ENCODE data around the gene LTBP1. TPM values are rescaled to one million over a fixed set of nuclear protein-coding genes. Genes with fewer than 3 reads are reported as not detected.

LTBP1 gene
- total RNA-seq, 2 donors from 2014 or later: 19.4 to 23.1 TPM

DNA sequence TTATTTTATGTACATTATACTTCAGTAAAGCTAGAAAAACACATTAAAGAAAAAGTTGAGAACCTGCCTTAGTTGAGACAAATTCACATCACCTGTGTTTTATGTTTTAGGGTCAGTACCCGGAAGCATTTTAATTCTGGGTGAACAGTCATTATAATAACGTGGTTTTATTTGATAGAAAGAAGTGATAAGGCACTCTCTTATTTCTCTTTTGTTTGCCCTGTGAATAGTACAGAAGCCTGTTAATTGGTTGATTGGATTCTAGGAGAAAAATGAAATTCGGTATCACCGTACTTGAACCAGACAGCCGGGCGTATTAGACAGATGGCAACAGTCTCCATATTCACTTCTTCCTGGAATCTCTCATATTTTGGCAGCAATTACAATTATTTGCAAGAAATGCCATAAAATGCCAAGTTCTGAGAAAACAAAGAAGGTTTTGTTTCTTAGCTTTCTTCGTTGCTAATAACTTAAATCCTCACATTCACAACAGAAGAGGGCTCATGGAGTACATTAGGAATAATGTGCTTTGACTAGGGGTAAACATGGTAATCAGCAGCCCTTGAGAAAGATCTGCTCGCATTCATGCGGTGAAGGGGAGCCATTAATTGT, 361.0 kb downstream of the LTBP1 start:
- intact Hi-C loops (cut with DNase I): no loop called here
- Histone ChIP-seq H3K27me3 (no peaks in the 10 kb centered on the region), H3K9me3 (no peaks in the 10 kb centered on the region), H3K36me3 (no peaks in the 10 kb centered on the region), H3K27ac (no peak overlapping the region), H3K4me1 (peaks cover 7% of the 10 kb centered on the region), H3K4me3 (no peak overlapping the region), H3K9ac (ENCODE audit: low read depth in 2 of 2, low read length in 2 of 2) (no peak overlapping the region)
- no peak for DNase-seq
- TF ChIP-seq, protein P1, sequence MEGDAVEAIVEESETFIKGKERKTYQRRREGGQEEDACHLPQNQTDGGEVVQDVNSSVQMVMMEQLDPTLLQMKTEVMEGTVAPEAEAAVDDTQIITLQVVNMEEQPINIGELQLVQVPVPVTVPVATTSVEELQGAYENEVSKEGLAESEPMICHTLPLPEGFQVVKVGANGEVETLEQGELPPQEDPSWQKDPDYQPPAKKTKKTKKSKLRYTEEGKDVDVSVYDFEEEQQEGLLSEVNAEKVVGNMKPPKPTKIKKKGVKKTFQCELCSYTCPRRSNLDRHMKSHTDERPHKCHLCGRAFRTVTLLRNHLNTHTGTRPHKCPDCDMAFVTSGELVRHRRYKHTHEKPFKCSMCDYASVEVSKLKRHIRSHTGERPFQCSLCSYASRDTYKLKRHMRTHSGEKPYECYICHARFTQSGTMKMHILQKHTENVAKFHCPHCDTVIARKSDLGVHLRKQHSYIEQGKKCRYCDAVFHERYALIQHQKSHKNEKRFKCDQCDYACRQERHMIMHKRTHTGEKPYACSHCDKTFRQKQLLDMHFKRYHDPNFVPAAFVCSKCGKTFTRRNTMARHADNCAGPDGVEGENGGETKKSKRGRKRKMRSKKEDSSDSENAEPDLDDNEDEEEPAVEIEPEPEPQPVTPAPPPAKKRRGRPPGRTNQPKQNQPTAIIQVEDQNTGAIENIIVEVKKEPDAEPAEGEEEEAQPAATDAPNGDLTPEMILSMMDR (IDR thresholded peaks at IDR 0.05): no peak

DNA sequence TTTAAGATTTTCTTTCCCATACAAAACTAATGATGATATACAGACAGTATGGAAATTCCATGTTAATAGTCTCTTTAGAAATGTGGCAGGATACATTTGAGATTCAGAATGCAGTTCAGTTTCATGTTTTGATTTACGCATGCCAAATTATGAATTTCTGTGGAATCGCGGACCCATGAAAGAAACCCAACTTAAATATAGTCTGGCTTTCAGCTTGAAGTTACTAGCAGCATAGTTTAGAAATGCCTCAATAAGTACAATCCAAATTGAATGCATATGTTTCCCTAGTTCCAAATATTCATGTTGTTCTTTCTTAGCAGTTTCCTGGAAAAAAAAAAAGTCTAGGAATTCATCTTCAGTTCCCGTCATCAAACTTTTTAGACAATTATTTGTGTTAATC, 365.6 kb downstream of the LTBP1 start:
- TF ChIP-seq, protein P1 (IDR thresholded peaks at IDR 0.05): no peak
- Histone ChIP-seq H3K9ac (ENCODE audit: low read depth in 2 of 2, low read length in 2 of 2) (no peak overlapping the region), H3K4me3 (no peak overlapping the region), H3K4me1 (peaks cover 7% of the 10 kb centered on the region), H3K27ac (no peak overlapping the region), H3K36me3 (no peaks in the 10 kb centered on the region), H3K9me3 (no peaks in the 10 kb centered on the region), H3K27me3 (no peaks in the 10 kb centered on the region)
- intact Hi-C loops (cut with DNase I): no loop called here
- DNase-seq: no peak

DNA sequence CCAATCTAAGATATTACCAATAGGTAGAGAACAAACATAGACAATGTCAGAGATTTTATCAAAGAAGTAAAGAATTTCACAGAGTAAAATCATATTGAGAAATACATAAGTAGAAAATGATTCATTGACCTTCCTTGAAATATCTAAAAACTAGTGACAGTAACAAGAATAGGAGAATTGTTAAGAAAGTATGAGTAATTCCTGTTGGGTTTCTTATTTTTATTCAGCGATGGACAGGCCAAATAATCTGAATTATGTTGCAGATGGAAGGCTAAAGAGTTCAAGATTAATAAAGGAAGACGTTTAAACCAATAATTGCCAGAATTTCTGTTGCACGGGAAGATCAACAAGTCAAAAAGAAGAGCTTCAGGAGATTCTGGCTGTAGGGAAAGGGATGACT, 366.3 kb downstream of the LTBP1 start:
- intact Hi-C loops (cut with DNase I): no loop called here
- Histone ChIP-seq H3K36me3 (no peaks in the 10 kb centered on the region), H3K4me3 (no peak overlapping the region), H3K9ac (ENCODE audit: low read depth in 2 of 2, low read length in 2 of 2) (no peak overlapping the region), H3K27me3 (no peaks in the 10 kb centered on the region), H3K4me1 (peaks cover 3% of the 10 kb centered on the region), H3K9me3 (no peaks in the 10 kb centered on the region), H3K27ac (no peak overlapping the region)
- no peak for DNase-seq
- TF ChIP-seq, protein P1 (IDR thresholded peaks at IDR 0.05): no peak

DNA sequence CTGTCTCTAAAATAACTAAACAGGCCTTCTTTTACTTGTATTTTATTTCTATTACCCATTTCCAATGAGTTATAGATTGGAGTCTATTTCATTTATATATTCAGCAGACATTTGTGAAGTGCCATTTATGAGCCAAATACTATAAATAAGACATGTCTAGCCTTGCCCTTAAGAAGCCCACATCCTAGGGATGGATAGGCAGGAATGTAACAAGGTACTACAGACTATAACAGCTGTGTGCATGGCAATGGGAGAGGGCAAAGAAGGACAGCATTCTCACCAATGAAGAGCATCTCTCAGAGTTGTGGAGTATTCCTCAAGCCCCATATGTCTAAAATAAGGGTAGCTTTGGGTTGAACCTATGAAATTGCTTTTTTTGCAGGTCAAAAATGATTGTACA, 367.8 kb downstream of the LTBP1 start:
- no peak for DNase-seq
- Histone ChIP-seq H3K36me3 (no peaks in the 10 kb centered on the region), H3K9ac (ENCODE audit: low read depth in 2 of 2, low read length in 2 of 2) (no peak overlapping the region), H3K27me3 (no peaks in the 10 kb centered on the region), H3K9me3 (no peaks in the 10 kb centered on the region), H3K4me3 (no peak overlapping the region), H3K27ac (no peak overlapping the region), H3K4me1 (no peaks in the 10 kb centered on the region)
- intact Hi-C loops (cut with DNase I): no loop called here
- TF ChIP-seq, protein P1 (IDR thresholded peaks at IDR 0.05): no peak

DNA sequence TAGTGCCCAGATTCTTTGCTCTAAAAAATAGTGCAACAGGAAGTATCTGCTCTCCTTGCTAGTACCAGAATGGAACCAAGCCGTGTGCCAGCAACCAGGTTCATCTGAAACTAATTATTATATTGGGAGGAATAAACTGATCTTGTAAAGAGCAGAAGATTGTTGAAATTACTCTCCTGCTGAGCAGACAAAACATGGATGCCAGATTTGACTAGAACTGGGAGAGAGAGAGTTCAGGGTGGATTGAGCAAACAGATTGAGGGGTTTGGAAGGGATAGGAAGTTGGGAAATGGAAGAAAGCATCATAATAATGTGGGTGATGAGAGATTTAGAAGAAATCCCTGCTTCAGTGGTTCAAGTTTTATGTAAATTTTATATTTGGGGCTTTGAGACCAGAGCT, 369.6 kb downstream of the LTBP1 start:
- Histone ChIP-seq H3K27me3 (no peaks in the 10 kb centered on the region), H3K36me3 (no peaks in the 10 kb centered on the region), H3K4me3 (no peak overlapping the region), H3K4me1 (no peaks in the 10 kb centered on the region), H3K9me3 (no peaks in the 10 kb centered on the region), H3K9ac (ENCODE audit: low read depth in 2 of 2, low read length in 2 of 2) (no peak overlapping the region), H3K27ac (no peak overlapping the region)
- intact Hi-C loops (cut with DNase I): no loop called here
- TF ChIP-seq, protein P1 (IDR thresholded peaks at IDR 0.05): no peak
- no peak for DNase-seq
